HUES6 (cell line): ENCODE results near the gene TRAPPC10.

ENCODE experiments used
- H3K27ac ChIP-seq: 2 replicates; pipeline ENCODE4 v1.7.0; 2013; ENCODE audit warnings: low read depth, mild to moderate bottlenecking, low read length, inconsistent platforms
- H3K27me3 ChIP-seq: 2 replicates; pipeline ENCODE4 v1.6.1; 2013; ENCODE audit warnings: low read length; ENCODE audit not compliant: control insufficient read depth, insufficient read depth
- H3K36me3 ChIP-seq: 2 replicates; pipeline ENCODE4 v1.6.1; 2013; ENCODE audit warnings: low read length; ENCODE audit not compliant: control insufficient read depth, insufficient read depth
- H3K4me1 ChIP-seq: 2 replicates; pipeline ENCODE4 v1.6.1; 2013; ENCODE audit warnings: low read length; ENCODE audit not compliant: control insufficient read depth, insufficient read depth
- H3K4me3 ChIP-seq: 2 replicates; pipeline ENCODE4 v1.5.1; 2013; ENCODE audit warnings: low read depth, low read length
- H3K9ac ChIP-seq: one replicate; pipeline ENCODE4 v1.6.1; 2013; ENCODE audit warnings: mild to moderate bottlenecking, low read length
- H3K9me3 ChIP-seq: 2 replicates; pipeline ENCODE4 v1.6.1; 2013; ENCODE audit warnings: low read depth, low read length; ENCODE audit not compliant: control insufficient read depth, insufficient read depth

The TRAPPC10 gene, protein sequence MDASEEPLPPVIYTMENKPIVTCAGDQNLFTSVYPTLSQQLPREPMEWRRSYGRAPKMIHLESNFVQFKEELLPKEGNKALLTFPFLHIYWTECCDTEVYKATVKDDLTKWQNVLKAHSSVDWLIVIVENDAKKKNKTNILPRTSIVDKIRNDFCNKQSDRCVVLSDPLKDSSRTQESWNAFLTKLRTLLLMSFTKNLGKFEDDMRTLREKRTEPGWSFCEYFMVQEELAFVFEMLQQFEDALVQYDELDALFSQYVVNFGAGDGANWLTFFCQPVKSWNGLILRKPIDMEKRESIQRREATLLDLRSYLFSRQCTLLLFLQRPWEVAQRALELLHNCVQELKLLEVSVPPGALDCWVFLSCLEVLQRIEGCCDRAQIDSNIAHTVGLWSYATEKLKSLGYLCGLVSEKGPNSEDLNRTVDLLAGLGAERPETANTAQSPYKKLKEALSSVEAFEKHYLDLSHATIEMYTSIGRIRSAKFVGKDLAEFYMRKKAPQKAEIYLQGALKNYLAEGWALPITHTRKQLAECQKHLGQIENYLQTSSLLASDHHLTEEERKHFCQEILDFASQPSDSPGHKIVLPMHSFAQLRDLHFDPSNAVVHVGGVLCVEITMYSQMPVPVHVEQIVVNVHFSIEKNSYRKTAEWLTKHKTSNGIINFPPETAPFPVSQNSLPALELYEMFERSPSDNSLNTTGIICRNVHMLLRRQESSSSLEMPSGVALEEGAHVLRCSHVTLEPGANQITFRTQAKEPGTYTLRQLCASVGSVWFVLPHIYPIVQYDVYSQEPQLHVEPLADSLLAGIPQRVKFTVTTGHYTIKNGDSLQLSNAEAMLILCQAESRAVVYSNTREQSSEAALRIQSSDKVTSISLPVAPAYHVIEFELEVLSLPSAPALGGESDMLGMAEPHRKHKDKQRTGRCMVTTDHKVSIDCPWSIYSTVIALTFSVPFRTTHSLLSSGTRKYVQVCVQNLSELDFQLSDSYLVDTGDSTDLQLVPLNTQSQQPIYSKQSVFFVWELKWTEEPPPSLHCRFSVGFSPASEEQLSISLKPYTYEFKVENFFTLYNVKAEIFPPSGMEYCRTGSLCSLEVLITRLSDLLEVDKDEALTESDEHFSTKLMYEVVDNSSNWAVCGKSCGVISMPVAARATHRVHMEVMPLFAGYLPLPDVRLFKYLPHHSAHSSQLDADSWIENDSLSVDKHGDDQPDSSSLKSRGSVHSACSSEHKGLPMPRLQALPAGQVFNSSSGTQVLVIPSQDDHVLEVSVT

DNA sequence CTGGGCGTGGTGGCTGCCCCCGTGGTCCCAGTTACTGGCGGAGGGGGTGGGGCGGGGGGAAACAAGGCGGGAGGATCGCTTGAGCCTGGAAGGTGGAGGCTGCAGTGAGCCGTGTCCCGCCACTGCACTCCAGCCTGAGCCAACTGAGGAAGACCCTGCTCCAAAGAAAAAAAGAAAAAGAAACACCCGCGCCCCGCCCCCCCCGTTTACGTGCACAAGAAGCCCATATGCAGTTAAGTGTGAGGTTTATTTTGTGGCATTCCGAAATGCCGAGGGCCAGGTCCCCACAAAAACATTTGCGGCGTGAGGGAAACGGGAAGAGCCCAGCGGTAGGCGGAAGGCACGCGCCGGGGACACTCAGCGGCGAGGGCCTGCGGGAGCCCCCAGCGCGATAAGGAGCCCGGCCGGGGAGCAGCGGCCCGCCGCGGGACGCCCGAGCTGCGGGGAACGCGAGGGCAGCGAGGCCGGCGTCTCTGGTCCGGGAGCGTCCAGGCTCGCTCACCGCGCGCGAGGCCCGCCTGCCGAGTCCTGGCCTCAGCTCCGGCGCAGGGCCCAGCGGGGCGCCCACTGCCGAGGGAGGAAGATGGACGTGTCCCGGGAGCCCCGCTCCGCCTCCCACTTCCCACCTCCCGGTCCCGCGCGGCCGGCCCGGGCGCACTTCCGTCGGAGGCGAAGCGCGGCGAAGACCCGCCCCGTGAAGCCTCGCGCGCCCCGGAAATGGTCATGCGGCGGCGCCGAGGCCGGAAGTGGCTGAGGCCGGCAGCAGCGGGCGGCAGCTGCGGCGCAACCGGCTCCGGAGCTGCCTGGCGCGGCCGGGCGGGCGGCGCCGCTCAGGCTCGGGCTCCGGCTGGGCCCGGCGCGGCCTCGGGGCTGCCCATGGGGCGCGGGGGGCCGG, at the start of gene TRAPPC10:
TSS of gene TRAPPC10 (plus strand) at position 731 of the 895 bp plus-strand sequence. CDS start 185 bp downstream, outside the sequence.
- peak within 1 kb of the TSS; percentile 90; the same call in 1 of the 2 replicates for H3K27ac ChIP-seq
- H3K9me3 ChIP-seq: no peaks in the 10 kb centered on the region
- H3K27me3 ChIP-seq: no peaks in the 10 kb centered on the region
- H3K9ac ChIP-seq: peak within 1 kb of the TSS; percentile 93
- H3K4me3 ChIP-seq: peak within 1 kb of the TSS; percentile 73
- H3K4me1 ChIP-seq: peaks cover 23% of the 10 kb centered on the region
- no peaks in the 10 kb centered on the region for H3K36me3 ChIP-seq

DNA sequence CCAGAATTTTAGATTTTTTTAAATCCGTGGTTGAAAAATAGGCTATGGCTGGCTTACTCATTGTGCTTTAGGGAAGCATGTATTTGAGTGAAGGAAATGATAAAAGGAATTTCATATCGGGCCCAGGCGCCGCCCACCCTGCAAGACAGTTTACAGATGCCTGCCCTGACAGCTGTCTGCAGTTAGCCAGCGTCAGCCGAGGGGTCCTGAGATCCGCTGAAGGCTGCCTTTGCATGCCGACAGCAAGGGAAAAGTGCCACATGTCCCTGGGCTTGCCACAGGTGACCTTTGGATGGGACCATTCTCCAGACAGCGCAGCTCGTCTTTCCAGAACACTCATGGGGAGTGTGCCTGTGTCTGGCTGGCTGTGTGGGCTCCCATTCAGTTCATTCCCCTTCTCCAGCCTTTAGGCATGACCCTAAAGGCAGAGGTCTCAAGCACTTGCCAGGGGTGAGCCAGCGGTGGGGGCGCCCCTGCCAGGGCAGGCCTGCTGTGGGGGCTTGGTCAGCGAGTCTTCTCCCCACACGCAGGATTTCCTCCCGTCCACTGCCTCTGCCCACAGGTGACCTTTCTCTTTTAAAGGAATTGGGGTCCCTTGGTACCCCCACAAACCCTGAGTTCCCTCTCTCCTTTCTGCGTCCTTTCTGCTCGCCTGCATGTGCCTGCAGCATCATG, 46.1 kb upstream of the TRAPPC10 start:
- no peak overlapping the region for H3K27ac ChIP-seq
- no peak overlapping the region for H3K4me3 ChIP-seq
- no peaks in the 10 kb centered on the region for H3K4me1 ChIP-seq
- peaks cover 3% of the 10 kb centered on the region; the same call in 1 of the 2 replicates for H3K36me3 ChIP-seq
- no peak overlapping the region for H3K9ac ChIP-seq
- H3K27me3 ChIP-seq: no peaks in the 10 kb centered on the region
- H3K9me3 ChIP-seq: no peaks in the 10 kb centered on the region

DNA sequence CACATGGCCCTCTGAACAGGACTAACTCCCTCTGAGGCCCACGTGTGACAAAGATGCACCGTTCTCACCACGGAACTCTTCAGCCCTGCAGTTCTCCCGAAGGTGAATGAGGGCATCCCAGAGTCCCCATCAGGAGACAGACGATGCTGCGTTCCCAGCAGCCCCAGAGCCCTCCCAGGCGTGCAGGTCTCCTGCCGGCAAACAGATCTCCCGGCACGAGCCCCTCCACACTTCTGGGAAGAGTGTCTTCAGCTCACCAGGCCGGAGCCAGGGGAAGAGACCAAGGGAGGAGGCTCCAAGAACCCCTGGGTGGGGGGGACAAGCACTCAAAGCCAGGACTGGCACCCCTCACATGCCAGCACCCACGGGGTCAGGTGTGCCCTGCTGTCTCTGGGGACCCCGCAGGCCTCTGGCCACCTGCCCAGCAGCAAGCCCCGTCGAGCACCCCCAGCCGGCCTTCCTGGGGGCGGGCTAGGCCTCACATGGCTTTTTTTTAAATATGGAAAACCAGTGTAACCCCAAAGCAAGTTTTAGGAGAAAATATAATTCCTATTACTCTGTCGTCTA, 45.1 kb upstream of the TRAPPC10 start:
- Histone ChIP-seq H3K27me3 (no peaks in the 10 kb centered on the region), H3K9me3 (no peaks in the 10 kb centered on the region), H3K9ac (no peak overlapping the region), H3K36me3 (peaks cover 3% of the 10 kb centered on the region; the same call in 1 of the 2 replicates), H3K4me1 (no peaks in the 10 kb centered on the region), H3K4me3 (no peak overlapping the region), H3K27ac (no peak overlapping the region)

DNA sequence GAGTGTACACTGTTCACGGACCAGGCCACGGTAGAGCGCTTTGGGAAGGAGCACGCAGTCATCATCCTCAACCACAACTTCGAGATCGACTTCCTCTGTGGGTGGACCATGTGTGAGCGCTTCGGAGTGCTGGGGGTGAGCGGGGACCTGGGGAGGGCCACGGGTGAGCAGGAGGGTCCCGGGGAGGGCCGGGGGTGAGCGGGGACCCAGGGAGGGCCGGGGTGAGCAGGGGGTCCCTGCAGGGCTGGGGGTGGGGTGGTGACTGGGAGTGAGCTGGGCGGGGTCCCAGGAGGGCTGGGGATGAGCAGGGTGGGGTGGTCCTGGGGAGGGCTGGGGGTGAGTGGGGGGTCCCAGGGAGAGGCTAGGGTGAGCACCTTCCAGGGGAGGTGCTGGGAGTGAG, 44.1 kb upstream of the TRAPPC10 start:
- Histone ChIP-seq H3K9me3 (no peaks in the 10 kb centered on the region), H3K9ac (no peak overlapping the region), H3K4me1 (no peaks in the 10 kb centered on the region), H3K36me3 (peaks cover 3% of the 10 kb centered on the region; the same call in 1 of the 2 replicates), H3K4me3 (no peak overlapping the region), H3K27me3 (no peaks in the 10 kb centered on the region), H3K27ac (no peak overlapping the region)

DNA sequence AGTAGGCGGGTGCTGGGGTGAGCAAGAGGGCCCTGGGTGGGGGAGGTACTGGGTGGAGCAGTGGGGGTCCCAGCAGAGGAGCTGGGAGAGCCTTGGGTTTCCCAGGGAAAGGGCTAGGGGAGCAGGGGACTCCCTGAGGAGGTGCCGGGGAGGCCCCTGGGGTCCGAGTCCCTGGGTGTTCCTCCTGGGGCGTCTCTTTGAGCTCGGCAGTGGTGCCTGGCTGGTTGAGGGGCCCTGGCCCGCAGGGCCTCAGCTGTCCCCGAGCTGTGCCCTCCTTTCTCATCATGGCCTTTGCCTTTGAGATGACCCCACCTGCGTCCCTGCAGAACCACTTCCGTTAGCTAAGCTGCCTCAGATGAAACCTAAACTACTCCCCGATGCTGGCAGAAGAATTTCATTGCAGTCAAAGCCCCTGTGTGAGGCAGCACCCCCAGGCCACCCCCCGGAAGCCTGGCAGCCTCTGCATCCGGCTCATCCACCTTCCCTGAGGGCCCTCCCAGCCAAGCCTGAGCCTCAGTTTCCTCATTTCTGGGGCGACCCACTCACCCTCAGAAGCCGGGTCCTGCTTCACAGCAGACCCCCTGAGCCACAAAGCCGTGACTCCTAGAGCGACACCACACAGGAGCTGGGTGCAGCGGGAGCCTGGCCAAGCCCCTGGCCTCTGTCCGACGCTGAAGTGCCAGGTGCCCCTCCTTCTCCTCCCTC, 43.5 kb upstream of the TRAPPC10 start:
- Histone ChIP-seq H3K4me1 (no peaks in the 10 kb centered on the region), H3K27me3 (no peaks in the 10 kb centered on the region), H3K4me3 (no peak overlapping the region), H3K36me3 (peaks cover 3% of the 10 kb centered on the region; the same call in 1 of the 2 replicates), H3K9me3 (no peaks in the 10 kb centered on the region), H3K9ac (no peak overlapping the region), H3K27ac (no peak overlapping the region)

DNA sequence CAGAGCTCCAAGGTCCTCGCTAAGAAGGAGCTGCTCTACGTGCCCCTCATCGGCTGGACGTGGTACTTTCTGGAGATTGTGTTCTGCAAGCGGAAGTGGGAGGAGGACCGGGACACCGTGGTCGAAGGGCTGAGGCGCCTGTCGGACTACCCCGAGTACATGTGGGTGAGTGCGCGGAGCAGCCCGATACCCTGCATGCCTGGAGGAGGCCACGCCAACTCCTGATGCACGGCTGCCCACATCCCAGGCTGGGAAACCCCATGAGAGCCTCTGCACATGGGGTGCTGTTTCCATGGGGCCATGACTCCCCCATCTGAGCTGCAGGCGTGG, 43.0 kb upstream of the TRAPPC10 start:
- Histone ChIP-seq H3K4me3 (no peak overlapping the region), H3K27ac (no peak overlapping the region), H3K27me3 (no peaks in the 10 kb centered on the region), H3K9ac (no peak overlapping the region), H3K36me3 (peaks cover 3% of the 10 kb centered on the region; the same call in 1 of the 2 replicates), H3K9me3 (no peaks in the 10 kb centered on the region), H3K4me1 (no peaks in the 10 kb centered on the region)

DNA sequence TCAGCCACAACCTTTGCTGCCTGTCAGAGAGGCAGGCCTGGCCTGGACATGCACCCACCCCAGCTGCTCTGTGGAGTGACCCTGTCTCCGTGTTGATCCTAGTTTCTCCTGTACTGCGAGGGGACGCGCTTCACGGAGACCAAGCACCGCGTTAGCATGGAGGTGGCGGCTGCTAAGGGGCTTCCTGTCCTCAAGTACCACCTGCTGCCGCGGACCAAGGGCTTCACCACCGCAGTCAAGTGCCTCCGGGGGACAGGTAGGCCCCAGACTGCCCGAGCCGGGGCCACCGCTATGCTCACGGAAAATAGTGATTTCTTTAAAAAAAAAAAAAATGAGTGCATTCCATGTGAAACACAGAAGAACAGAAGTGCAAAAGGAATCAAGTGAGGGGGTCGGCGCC, 41.6 kb upstream of the TRAPPC10 start:
- no peak overlapping the region for H3K4me3 ChIP-seq
- H3K27me3 ChIP-seq: no peaks in the 10 kb centered on the region
- H3K9me3 ChIP-seq: no peaks in the 10 kb centered on the region
- no peak overlapping the region for H3K9ac ChIP-seq
- H3K27ac ChIP-seq: no peak overlapping the region
- no peaks in the 10 kb centered on the region for H3K4me1 ChIP-seq
- peaks cover 3% of the 10 kb centered on the region; the same call in 1 of the 2 replicates for H3K36me3 ChIP-seq

DNA sequence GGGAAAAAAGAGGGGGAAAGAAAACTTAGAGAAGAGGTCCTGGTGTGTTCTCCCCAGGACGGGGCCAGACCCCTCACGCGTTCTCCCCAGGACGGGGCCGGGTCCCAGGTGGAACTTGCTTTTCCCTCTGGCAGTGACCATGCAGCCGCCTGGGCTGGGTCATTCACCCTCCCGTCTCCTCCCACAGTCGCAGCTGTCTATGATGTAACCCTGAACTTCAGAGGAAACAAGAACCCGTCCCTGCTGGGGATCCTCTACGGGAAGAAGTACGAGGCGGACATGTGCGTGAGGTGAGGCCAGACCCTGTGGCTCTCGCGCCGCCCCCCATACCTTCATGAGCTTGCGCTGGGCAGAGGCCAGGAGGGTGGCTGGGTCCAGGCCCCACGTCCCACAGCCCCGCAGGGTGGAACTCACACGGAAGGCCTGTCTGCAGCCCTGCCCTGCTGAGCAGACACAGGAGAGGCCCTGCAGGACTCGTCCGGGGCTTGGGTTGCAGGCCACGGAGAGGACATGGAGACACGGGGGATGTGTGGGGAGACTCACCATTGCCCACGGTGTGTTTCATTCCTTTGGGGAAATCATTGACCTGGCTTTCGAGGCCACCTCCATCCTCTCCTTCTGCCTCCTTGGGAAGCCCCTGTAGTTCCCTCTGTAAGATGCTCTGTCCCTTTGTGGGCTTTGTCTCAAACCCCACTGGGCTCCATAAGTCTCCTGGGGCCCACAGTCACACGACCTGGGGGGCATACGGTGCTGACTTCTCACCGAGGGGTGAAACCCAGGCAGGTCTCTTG, 40.7 kb upstream of the TRAPPC10 start:
- H3K27me3 ChIP-seq: no peaks in the 10 kb centered on the region
- H3K9me3 ChIP-seq: no peaks in the 10 kb centered on the region
- no peaks in the 10 kb centered on the region for H3K4me1 ChIP-seq
- peaks cover 3% of the 10 kb centered on the region; the same call in 1 of the 2 replicates for H3K36me3 ChIP-seq
- H3K27ac ChIP-seq: no peak overlapping the region
- no peak overlapping the region for H3K4me3 ChIP-seq
- H3K9ac ChIP-seq: no peak overlapping the region

DNA sequence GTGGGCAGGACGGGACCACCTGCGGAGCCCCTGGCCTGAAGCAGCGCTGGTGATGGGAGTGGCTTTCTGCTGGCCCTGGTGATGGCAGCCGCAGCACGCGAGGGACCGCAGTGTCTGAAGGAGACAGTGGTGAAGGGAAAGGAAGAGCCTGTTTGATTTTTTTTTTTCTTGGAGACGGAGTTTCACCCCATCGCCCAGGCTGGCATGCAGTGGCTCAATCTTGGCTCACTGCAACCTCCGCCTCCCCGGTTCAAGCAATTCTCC, 40.2 kb upstream of the TRAPPC10 start:
- Histone ChIP-seq H3K9me3 (no peaks in the 10 kb centered on the region), H3K27me3 (no peaks in the 10 kb centered on the region), H3K9ac (no peak overlapping the region), H3K27ac (no peak overlapping the region), H3K4me1 (no peaks in the 10 kb centered on the region), H3K36me3 (peaks cover 3% of the 10 kb centered on the region; the same call in 1 of the 2 replicates), H3K4me3 (no peak overlapping the region)
